Upper lobe of left lung (tissue), 4 donors: ENCODE results near the gene COL6A5.

Source experiments
- EP300 ChIP-seq, 4 donors: sonication (generic); formaldehyde crosslinking; IDR thresholded peaks; one replicate each; pipeline ENCODE4 v1.5.1; 2017; ENCODE audit warnings: antibody characterized with exemption in 4 of 4, control low read depth in 2 of 4
- POLR2A ChIP-seq, 4 donors: fragments of 450-650 bp; IDR thresholded peaks; one replicate each; pipeline ENCODE4 v1.5.1; 2016 to 2017; ENCODE audit warnings: antibody characterized with exemption in 4 of 4, mild to moderate bottlenecking in 2 of 4
- POLR2AphosphoS5 ChIP-seq, 2 donors: sonication (generic); formaldehyde crosslinking; IDR thresholded peaks; one replicate each; pipeline ENCODE4 v1.5.1; 2017; ENCODE audit warnings: antibody characterized with exemption in 2 of 2
- TF ChIP-seq, protein P1 (sequence below), 6 experiments: fragments of 450-650 bp in 4 of 6; fragments of 200-600 bp in 2 of 6; sonication (generic) in 2 of 6; IDR thresholded peaks; one replicate each; pipeline ENCODE4 v1.5.1; 2016 to 2019; ENCODE audit warnings: antibody characterized with exemption in 6 of 6

DNA sequence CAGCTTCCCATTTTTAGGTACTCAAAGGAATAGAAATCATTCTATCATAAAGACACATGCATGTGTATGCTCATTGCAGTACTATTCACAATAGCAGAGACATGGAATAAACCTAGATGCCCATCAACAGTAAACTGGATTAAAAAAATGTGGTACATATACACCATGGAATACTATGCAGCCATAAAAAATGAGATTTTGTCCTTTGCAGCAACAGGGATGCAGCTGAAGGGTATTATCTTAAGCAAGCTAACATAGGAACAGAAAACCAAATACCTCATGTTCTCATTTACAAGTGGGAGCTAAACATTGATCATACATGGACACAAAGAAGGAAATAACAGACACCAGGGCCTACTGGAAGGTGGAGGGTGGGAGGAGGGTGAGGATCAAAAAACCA, 33.1 kb upstream of the COL6A5 start:
- TF ChIP-seq, protein P1, sequence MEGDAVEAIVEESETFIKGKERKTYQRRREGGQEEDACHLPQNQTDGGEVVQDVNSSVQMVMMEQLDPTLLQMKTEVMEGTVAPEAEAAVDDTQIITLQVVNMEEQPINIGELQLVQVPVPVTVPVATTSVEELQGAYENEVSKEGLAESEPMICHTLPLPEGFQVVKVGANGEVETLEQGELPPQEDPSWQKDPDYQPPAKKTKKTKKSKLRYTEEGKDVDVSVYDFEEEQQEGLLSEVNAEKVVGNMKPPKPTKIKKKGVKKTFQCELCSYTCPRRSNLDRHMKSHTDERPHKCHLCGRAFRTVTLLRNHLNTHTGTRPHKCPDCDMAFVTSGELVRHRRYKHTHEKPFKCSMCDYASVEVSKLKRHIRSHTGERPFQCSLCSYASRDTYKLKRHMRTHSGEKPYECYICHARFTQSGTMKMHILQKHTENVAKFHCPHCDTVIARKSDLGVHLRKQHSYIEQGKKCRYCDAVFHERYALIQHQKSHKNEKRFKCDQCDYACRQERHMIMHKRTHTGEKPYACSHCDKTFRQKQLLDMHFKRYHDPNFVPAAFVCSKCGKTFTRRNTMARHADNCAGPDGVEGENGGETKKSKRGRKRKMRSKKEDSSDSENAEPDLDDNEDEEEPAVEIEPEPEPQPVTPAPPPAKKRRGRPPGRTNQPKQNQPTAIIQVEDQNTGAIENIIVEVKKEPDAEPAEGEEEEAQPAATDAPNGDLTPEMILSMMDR (IDR thresholded peaks at IDR 0.05) = no peak
- no peak for TF ChIP-seq POLR2A (IDR thresholded peaks at IDR 0.05)
- no peak for TF ChIP-seq POLR2AphosphoS5 (IDR thresholded peaks at IDR 0.05)
- TF ChIP-seq EP300 (IDR thresholded peaks at IDR 0.05) = no peak
